ENCODE measurements around the gene JAM3. TPM values are rescaled to one million over a fixed set of nuclear protein-coding genes. Genes with fewer than 3 reads are reported as not detected.

Gene JAM3
- total RNA-seq, 1 experiment from 2014 or later, result 32.9 TPM

- DNase-seq (ENCODE audit: low spot score) (no peak), ATAC-seq (no peak)
- CTCF ChIA-PET, result interaction anchor here (1.1 to 2.3 kb wide), 5 partner anchors 17 to 121 kb away, joined by 4 to 21 read pairs (median 7); no protein-coding TSS in a partner anchor
- Mint-ChIP-seq H3K9me3 (no peaks in the 10 kb centered on the region), H3K4me1 (peaks cover 52% of the 10 kb centered on the region), H3K27ac (no peak overlapping the region), H3K4me3 (no peak overlapping the region), H3K36me3 (no peaks in the 10 kb centered on the region), H3K27me3 (ENCODE audit: low read depth) (peaks cover 7% of the 10 kb centered on the region; the same call in 1 of the 2 replicates)
- TF ChIP-seq, protein P1, sequence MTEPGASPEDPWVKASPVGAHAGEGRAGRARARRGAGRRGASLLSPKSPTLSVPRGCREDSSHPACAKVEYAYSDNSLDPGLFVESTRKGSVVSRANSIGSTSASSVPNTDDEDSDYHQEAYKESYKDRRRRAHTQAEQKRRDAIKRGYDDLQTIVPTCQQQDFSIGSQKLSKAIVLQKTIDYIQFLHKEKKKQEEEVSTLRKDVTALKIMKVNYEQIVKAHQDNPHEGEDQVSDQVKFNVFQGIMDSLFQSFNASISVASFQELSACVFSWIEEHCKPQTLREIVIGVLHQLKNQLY (CRISPR knock-in tag; IDR thresholded peaks at IDR 0.05), result no peak
- TF ChIP-seq EMX1 (CRISPR knock-in tag; IDR thresholded peaks at IDR 0.05), result no peak
- TF ChIP-seq OVOL2 (CRISPR knock-in tag; IDR thresholded peaks at IDR 0.05; ENCODE audit: borderline replicate concordance), result no peak
- TF ChIP-seq NR1H2 (CRISPR knock-in tag; IDR thresholded peaks at IDR 0.05), result no peak
- peak; percentile 36; the same call in 1 of the 2 replicates for TF ChIP-seq ZNF423 (CRISPR knock-in tag; IDR thresholded peaks at IDR 0.05)
- no peak for TF ChIP-seq ZNF396 (CRISPR knock-in tag; IDR thresholded peaks at IDR 0.05; ENCODE audit: borderline replicate concordance)
- POLR2A ChIA-PET, result no interaction called here
Observed at GRCh38 chr11:134049303-134049702, 19.6 kb upstream of the JAM3 start.

DNA sequence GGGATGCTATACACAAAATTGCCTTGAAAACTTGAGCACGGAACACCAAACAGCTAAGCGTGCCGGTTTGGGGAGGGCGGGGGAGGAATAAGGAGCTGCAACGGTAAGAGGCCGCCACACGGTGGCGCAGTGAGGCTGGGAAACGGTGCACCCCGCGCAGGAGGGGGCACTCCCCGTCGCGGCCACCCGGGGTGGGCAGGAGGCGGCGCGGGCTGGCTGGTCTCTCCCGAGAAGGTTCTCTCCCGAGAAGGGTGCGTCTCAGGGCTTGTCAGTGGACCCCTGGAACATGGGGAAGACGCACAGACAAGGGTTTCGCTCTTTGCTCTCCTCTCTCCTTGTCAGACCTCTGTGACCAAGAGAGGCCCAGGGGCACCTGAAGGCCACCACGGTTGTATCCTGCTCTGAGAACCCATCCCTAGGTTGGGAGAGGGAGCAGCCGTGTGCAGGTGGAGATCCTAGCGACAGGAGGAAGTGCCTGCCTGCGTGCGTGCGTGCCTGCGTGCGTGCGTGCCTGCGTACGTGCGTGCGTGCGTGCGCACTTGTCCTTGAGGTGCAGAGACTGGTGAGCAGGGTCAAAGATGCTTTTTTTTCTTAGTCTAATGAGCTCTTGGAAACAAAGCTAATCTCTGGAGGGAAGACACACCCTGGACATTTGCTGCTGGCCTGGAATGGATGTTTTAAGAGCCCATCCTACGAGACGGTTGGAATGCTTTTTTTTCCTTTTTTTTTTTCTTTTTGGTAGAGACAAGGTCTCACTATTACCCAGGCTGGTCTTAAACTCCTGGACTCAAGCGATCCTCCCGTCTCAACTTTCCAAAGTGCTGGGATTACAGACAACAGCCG lies 18.1 kb upstream of the JAM3 start:
- CTCF ChIA-PET, result interaction anchor here (0.5 to 2.3 kb wide), 57 partner anchors 8 to 607 kb away, joined by 3 to 57 read pairs (median 5); partner anchors contain the start of genes JAM3 and VPS26B
- H3K4me3 Mint-ChIP-seq, result peak overlapping the region; percentile 24
- no peak overlapping the region for H3K27ac Mint-ChIP-seq
- peaks cover 58% of the 10 kb centered on the region for H3K4me1 Mint-ChIP-seq
- no peaks in the 10 kb centered on the region for H3K36me3 Mint-ChIP-seq
- TF ChIP-seq ZNF423 (CRISPR knock-in tag; IDR thresholded peaks at IDR 0.05) (peak; percentile 100), CTCF (IDR thresholded peaks at IDR 0.05) (peak; percentile 87), PREB (CRISPR knock-in tag; IDR thresholded peaks at IDR 0.05; ENCODE audit: borderline replicate concordance) (no peak), ETV6 (CRISPR knock-in tag; IDR thresholded peaks at IDR 0.05) (0 out of 2 replicates have a peak, but pooled peaks have one; percentile 35), KAT7 (CRISPR knock-in tag; IDR thresholded peaks at IDR 0.05; ENCODE audit: borderline replicate concordance) (no peak), E2F5 (CRISPR knock-in tag; IDR thresholded peaks at IDR 0.05) (0 out of 2 replicates have a peak, but pooled peaks have one; percentile 36)
- TF ChIP-seq, protein P2, sequence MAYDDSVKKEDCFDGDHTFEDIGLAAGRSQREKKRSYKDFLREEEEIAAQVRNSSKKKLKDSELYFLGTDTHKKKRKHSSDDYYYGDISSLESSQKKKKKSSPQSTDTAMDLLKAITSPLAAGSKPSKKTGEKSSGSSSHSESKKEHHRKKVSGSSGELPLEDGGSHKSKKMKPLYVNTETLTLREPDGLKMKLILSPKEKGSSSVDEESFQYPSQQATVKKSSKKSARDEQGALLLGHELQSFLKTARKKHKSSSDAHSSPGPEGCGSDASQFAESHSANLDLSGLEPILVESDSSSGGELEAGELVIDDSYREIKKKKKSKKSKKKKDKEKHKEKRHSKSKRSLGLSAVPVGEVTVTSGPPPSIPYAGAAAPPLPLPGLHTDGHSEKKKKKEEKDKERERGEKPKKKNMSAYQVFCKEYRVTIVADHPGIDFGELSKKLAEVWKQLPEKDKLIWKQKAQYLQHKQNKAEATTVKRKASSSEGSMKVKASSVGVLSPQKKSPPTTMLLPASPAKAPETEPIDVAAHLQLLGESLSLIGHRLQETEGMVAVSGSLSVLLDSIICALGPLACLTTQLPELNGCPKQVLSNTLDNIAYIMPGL (CRISPR knock-in tag; IDR thresholded peaks at IDR 0.05), result 0 out of 2 replicates have a peak, but pooled peaks have one; percentile 62
- TF ChIP-seq, protein P3, sequence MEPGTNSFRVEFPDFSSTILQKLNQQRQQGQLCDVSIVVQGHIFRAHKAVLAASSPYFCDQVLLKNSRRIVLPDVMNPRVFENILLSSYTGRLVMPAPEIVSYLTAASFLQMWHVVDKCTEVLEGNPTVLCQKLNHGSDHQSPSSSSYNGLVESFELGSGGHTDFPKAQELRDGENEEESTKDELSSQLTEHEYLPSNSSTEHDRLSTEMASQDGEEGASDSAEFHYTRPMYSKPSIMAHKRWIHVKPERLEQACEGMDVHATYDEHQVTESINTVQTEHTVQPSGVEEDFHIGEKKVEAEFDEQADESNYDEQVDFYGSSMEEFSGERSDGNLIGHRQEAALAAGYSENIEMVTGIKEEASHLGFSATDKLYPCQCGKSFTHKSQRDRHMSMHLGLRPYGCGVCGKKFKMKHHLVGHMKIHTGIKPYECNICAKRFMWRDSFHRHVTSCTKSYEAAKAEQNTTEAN (CRISPR knock-in tag; IDR thresholded peaks at IDR 0.05), result no peak
- ATAC-seq (peak; percentile 35), DNase-seq (ENCODE audit: low spot score) (peak; percentile 69)
- peaks cover 7% of the 10 kb centered on the region for H3K27me3 Mint-ChIP-seq (ENCODE audit: low read depth)
- H3K9me3 Mint-ChIP-seq, result no peaks in the 10 kb centered on the region
- POLR2A ChIA-PET, result interaction anchor here (0.7 to 1.3 kb wide), 2 partner anchors 18 to 75 kb away, joined by 3 to 4 read pairs; no protein-coding TSS in a partner anchor

Measured in WTC11 (cell line).